GM12801 (cell line): ENCODE results near the gene DLST.

Experiments
- TF ChIP-seq, protein P1 (sequence below): IDR thresholded peaks from one replicate; pipeline ENCODE4 v1.5.1; 2011; ENCODE audit warnings: control low read depth; ENCODE audit not compliant: insufficient read length; ENCODE audit errors: extremely low read depth

DLST gene

DNA sequence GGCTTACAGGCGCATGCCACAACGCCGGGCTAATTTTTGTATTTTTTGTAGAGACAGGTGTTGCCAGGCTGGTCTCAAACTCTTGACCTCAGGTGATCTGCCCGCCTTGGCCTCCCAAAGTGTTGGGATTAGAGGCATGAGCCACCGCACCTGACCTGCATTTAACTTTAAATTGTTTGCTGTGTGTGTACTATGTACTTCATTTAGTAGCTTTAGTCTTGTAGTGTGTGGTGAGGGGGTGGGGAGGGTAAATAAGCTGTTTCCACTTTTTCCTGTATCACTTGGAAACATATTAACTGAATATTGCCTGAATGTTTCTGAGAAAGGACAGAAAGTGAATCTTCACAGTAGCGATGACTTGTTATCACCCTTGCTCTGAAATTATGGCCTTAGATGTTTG is 8.5 kb downstream of the DLST start:
- TF ChIP-seq, protein P1, sequence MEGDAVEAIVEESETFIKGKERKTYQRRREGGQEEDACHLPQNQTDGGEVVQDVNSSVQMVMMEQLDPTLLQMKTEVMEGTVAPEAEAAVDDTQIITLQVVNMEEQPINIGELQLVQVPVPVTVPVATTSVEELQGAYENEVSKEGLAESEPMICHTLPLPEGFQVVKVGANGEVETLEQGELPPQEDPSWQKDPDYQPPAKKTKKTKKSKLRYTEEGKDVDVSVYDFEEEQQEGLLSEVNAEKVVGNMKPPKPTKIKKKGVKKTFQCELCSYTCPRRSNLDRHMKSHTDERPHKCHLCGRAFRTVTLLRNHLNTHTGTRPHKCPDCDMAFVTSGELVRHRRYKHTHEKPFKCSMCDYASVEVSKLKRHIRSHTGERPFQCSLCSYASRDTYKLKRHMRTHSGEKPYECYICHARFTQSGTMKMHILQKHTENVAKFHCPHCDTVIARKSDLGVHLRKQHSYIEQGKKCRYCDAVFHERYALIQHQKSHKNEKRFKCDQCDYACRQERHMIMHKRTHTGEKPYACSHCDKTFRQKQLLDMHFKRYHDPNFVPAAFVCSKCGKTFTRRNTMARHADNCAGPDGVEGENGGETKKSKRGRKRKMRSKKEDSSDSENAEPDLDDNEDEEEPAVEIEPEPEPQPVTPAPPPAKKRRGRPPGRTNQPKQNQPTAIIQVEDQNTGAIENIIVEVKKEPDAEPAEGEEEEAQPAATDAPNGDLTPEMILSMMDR: no peak

DNA sequence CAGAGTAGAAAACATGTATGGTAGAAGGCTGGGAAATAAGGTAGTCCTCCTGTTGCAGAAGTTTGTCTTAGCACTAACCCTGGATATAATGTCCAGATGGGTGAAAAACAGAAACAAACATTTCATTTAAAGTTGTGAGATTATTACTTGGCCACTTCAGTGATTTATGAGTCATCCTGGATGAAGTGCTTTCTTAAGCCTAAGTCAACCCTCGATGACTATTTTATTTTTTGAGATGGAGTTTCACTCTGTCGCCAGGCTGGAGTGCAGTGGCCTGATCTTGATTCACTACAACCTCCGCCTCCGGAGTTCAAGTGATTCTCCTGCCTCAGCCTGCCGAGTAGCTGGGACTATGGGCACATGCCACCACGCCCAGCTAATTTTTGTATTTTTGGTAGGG is 10.2 kb downstream of the DLST start:
- TF ChIP-seq, protein P1: no peak

DNA sequence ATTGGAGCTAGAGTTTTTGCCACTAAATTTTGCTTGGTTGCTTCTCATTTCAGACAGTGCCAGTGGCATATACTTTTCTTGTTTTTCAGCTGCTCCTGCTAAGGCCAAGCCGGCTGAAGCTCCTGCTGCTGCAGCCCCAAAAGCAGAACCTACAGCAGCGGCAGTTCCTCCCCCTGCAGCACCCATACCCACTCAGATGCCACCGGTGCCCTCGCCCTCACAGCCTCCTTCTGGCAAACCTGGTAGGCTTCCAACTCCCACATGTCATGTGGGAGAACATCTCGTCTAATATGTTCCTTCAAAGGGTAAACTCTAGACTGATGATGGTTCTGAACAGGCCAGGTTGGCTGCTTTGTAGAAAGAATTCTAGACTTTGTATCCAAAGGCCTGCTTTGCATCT is 11.0 kb downstream of the DLST start:
- TF ChIP-seq, protein P1: no peak

DNA sequence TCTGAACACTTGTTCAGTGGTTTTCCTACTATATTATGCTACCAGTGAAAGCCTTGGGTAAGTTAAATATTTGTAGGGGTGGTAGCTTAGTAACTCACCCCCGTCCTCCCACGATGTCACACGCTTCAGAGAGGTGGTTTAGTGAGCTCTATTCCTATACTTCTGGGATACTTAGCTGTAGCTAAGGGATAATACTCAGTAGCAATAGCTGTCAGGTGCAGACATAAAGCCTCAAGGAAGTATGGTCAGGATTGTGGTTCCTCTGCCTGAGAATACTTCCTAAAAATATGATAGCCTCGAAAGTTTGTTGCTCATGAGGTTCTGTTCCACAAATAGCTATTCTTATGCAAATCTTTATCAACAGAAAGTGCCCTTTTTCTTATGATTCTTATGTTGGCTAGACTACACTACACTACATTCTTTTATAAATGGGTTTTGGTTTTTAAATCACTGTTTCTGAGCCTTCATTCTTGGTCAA is 11.9 kb downstream of the DLST start:
- TF ChIP-seq, protein P1: no peak

GRCh38 chr14:74896400-74896799 is 14.7 kb downstream of the DLST start:
- TF ChIP-seq, protein P1: no peak

GRCh38 chr14:74897642-74898041 is 15.9 kb downstream of the DLST start:
- TF ChIP-seq, protein P1: no peak

GRCh38 chr14:74898083-74898482 is 16.4 kb downstream of the DLST start:
- TF ChIP-seq, protein P1: no peak

DNA sequence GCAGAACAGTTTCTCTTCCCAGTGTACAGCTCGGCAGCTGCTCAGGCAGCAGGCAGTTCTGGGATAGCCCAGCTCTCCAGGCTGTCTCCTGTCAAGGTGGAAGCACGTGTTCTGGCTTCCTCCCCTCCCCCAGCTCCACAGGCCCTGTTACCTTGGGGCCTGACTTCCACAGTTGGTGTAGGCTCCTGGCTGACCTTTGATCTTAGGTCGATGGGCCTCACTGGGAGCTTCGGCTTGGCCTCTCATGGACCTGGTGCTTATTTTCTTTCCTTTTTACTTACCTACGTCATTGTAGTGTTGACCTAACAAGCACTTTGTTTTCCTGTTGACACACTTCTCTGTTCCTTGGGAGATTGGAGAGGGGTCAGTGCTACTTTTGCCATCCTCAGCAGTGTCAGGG is 17.0 kb downstream of the DLST start:
- TF ChIP-seq, protein P1: no peak
